Measurements from ENCODE around the gene REN. TPM values are rescaled to one million over a fixed set of nuclear protein-coding genes. Genes with fewer than 3 reads are reported as not detected.

REN gene
- total RNA-seq, 4 donors from 2014 or later = 0.17 to 0.26 TPM; not detected in 2

DNA sequence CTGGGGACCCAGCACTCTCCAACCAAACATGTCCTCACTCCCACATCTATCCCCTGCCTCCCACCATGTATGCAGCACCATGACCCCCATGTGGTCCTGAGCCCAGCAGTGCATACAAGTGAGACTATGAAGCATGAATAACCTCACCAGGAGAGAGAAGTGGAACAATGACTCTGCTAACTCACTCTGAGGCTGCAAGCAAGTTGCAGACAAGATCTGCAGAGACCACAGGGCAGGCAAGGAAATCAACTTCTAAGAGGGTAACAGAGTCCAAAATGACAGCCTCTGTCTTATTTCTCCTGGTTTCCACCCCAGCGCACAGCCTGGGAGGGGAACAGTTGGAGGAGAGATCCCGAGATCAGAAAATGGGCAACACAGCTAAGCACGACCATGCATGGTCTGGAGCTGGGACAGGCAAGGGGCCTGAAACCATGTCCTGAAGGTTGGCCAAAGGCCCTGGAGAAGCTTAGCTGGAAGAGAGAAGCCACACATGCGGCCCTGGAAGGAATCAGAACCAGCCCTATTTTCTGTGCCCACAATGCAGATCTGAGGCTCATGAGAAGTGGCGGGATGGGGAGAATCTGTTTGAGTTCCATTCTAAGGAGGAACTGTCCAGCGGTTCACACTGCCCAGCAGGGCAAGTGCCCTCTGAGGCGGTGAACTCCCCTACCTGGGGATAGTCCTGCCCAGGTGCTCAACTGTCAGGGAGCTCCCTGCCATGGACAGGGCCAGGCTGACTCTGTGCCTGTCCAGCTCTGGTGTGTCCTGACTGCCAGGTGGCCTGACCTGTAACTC is 12.5 kb upstream of the REN start:
- TF ChIP-seq CTCF (IDR thresholded peaks at IDR 0.05) (no peak), POLR2A (IDR thresholded peaks at IDR 0.05) (no peak)
- no peak for DNase-seq (ENCODE audit: low spot score in 2 of 2)
- 84 to 86% methylated on average over 6 to 7 of the region's 7 CpGs for WGBS, 2 donors
- no peak overlapping the region for H3K4me3 ChIP-seq (ENCODE audit: low read depth, poor library complexity, severe bottlenecking)
- intact Hi-C loops (cut with DNase I; ENCODE audit: low total_unique reads) = no loop called here

DNA sequence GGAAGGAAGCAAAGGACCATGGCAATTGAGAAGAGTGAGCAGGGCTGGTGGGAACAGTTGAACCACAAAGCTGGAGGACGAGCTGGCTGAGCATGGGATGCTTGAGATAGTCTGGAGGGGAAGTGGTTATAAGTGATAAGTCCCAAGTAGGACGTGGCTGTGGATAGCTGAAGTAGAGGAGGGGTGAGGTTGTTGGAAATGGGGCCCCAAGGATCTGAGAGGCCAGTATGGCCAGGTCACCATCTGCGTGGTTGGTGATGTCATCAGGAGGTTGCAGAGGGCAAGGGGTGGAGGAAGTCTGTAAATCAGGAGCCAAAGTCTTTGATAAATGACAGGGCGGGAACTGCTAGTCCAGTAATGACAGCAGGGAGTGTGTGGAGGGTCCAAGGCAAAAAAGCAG is 11.0 kb upstream of the REN start:
- intact Hi-C loops (cut with DNase I; ENCODE audit: low total_unique reads) = no loop called here
- DNase-seq (ENCODE audit: low spot score in 2 of 2) = no peak
- WGBS, 2 donors = 51 to 56% methylated on average over 4 of the region's 4 CpGs
- TF ChIP-seq POLR2A (IDR thresholded peaks at IDR 0.05) (no peak), CTCF (IDR thresholded peaks at IDR 0.05) (no peak)
- no peak overlapping the region for H3K4me3 ChIP-seq (ENCODE audit: low read depth, poor library complexity, severe bottlenecking)

DNA sequence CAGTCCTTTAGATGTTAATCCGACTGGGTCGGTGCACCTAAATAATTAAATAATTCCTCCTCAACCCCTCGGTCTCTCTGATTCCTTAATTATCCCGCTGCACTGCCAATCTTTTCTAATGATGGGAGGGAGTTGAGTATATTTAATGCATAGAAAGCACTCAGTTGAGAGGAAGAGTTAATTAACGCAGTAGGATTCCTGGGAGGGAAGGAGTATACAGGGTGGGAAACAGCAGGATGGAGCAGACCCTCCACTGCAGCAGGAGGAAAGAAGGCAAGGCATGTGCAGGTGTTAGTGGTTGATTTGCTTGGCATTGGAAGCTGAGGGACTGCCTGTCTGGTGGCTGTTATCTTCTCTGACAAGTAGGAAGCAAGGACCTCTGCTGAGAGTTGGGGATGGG is 9.9 kb upstream of the REN start:
- H3K4me3 ChIP-seq (ENCODE audit: low read depth, poor library complexity, severe bottlenecking) = no peak overlapping the region
- TF ChIP-seq CTCF (IDR thresholded peaks at IDR 0.05) (no peak), POLR2A (IDR thresholded peaks at IDR 0.05) (no peak)
- DNase-seq (ENCODE audit: low spot score in 2 of 2) = no peak
- intact Hi-C loops (cut with DNase I; ENCODE audit: low total_unique reads) = no loop called here
- 79 to 83% methylated on average over 5 of the region's 5 CpGs for WGBS, 2 donors

DNA sequence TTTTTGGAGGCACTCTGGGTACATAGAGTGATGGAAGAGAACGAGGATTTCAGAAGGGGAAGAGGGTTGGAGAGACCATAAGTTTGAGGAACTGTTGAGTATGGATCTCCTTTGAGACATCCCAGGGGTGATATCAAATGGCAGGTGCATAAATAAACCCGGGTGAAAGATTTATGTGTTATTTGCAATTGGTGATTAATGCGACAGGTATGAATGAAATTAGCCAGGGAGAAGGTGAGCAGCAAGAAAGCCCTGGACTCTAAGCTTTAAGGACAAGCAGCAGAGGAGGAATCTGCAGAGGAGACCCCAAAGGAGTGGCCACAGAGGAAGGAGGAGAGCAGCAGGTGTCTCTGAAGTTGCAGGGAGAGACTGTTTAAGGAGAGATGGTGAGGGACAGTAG is 8.8 kb upstream of the REN start:
- 78 to 81% methylated on average over 3 of the region's 3 CpGs for WGBS, 2 donors
- no peak for TF ChIP-seq POLR2A (IDR thresholded peaks at IDR 0.05)
- TF ChIP-seq CTCF (IDR thresholded peaks at IDR 0.05) = no peak
- intact Hi-C loops (cut with DNase I; ENCODE audit: low total_unique reads) = no loop called here
- H3K4me3 ChIP-seq (ENCODE audit: low read depth, poor library complexity, severe bottlenecking) = no peak overlapping the region
- DNase-seq (ENCODE audit: low spot score in 2 of 2) = no peak

GRCh38 chr1:204172404-204173029 is 6.4 kb upstream of the REN start:
- WGBS, 2 donors = 96 to 99% methylated on average over 2 of the region's 2 CpGs
- intact Hi-C loops (cut with DNase I; ENCODE audit: low total_unique reads) = no loop called here

More at GRCh38 chr1:204172404-204173029, 6.4 kb upstream of the REN start:
- DNase-seq (ENCODE audit: low spot score in 2 of 2) = no peak
- H3K4me3 ChIP-seq (ENCODE audit: low read depth, poor library complexity, severe bottlenecking) = no peak overlapping the region
- TF ChIP-seq POLR2A (IDR thresholded peaks at IDR 0.05) = no peak
- no peak for TF ChIP-seq CTCF (IDR thresholded peaks at IDR 0.05)
